HFFc6 (cell line): ENCODE measurements around the gene ACOXL. TPM values are rescaled to one million over a fixed set of nuclear protein-coding genes. Genes with fewer than 3 reads are reported as not detected.

Experiments
- DNase-seq: peaks from one replicate; pipeline ENCODE4 v3.0.0-alpha.2; 2018
- H3K27ac Mint-ChIP-seq: 2 replicates; pipeline ENCODE4 v1.8.0; 2020; ENCODE audit warnings: mild to moderate bottlenecking, mixed read lengths
- H3K27me3 Mint-ChIP-seq: 2 replicates; pipeline ENCODE4 v1.8.0; 2021; ENCODE audit warnings: mild to moderate bottlenecking, moderate library complexity, mixed read lengths; ENCODE audit not compliant: insufficient read depth
- H3K36me3 Mint-ChIP-seq: 2 replicates; pipeline ENCODE4 v1.8.0; 2021; ENCODE audit warnings: low read depth, mixed read lengths
- H3K4me1 Mint-ChIP-seq: 2 replicates; pipeline ENCODE4 v1.8.0; 2020; ENCODE audit warnings: low read depth, mixed read lengths
- H3K4me3 Mint-ChIP-seq: 2 replicates; pipeline ENCODE4 v1.8.0; 2020; ENCODE audit warnings: mild to moderate bottlenecking, moderate library complexity, mixed read lengths
- H3K9me3 Mint-ChIP-seq: 2 replicates; pipeline ENCODE4 v1.8.0; 2020; ENCODE audit warnings: mild to moderate bottlenecking, mixed read lengths
- CTCF ChIP-seq: fragments of 200-600 bp; sonication (generic); IDR thresholded peaks from 2 replicates; pipeline ENCODE4 v1.5.0; 2021; ENCODE audit warnings: antibody characterized with exemption, mild to moderate bottlenecking
- total RNA-seq, 6 experiments: library from RNA; stranded (reverse); fragmentation: NEBNext Ultra II Directional; extraction: Animal tissue kit (Norgen Biotek cat#: 25700); gene quantifications; 2 replicates in 1 of 6; 3 replicates in 5 of 6; pipeline ENCODE4 v1.2.3, GENCODE V29; 2021

ACOXL gene
- total RNA-seq, 6 experiments from 2014 or later = not detected

- H3K27ac Mint-ChIP-seq = no peak overlapping the region
- no peak for DNase-seq
- H3K4me1 Mint-ChIP-seq = no peaks in the 10 kb centered on the region
- no peak overlapping the region for H3K4me3 Mint-ChIP-seq
- TF ChIP-seq CTCF = no peak
- no peaks in the 10 kb centered on the region for H3K36me3 Mint-ChIP-seq
- H3K27me3 Mint-ChIP-seq = no peaks in the 10 kb centered on the region; the same call in 1 of the 2 replicates
- H3K9me3 Mint-ChIP-seq = no peaks in the 10 kb centered on the region
Observed at GRCh38 chr2:111143843-111144198, 411.4 kb downstream of the ACOXL start.

GRCh38 chr2:111145103-111145760 lies 412.9 kb downstream of the ACOXL start:
- H3K36me3 Mint-ChIP-seq = no peaks in the 10 kb centered on the region
- no peak overlapping the region for H3K4me3 Mint-ChIP-seq
- TF ChIP-seq CTCF = no peak
- H3K4me1 Mint-ChIP-seq = no peaks in the 10 kb centered on the region
- H3K27me3 Mint-ChIP-seq = no peaks in the 10 kb centered on the region; the same call in 1 of the 2 replicates
- no peak overlapping the region for H3K27ac Mint-ChIP-seq
- no peak for DNase-seq
- H3K9me3 Mint-ChIP-seq = no peaks in the 10 kb centered on the region

- no peak overlapping the region for H3K4me3 Mint-ChIP-seq
- H3K36me3 Mint-ChIP-seq = no peaks in the 10 kb centered on the region
- DNase-seq = no peak
- H3K27me3 Mint-ChIP-seq = no peaks in the 10 kb centered on the region; the same call in 1 of the 2 replicates
- H3K27ac Mint-ChIP-seq = no peak overlapping the region
- H3K4me1 Mint-ChIP-seq = no peaks in the 10 kb centered on the region
- no peaks in the 10 kb centered on the region for H3K9me3 Mint-ChIP-seq
- TF ChIP-seq CTCF = no peak
Observed at GRCh38 chr2:111145951-111146350, 413.6 kb downstream of the ACOXL start.

GRCh38 chr2:111148225-111148873 lies 416.0 kb downstream of the ACOXL start:
- no peak for DNase-seq
- Mint-ChIP-seq H3K36me3 (no peaks in the 10 kb centered on the region), H3K27me3 (no peaks in the 10 kb centered on the region; the same call in 1 of the 2 replicates), H3K4me1 (no peaks in the 10 kb centered on the region), H3K4me3 (no peak overlapping the region), H3K27ac (no peak overlapping the region), H3K9me3 (no peaks in the 10 kb centered on the region)
- no peak for TF ChIP-seq CTCF

GRCh38 chr2:111148925-111149324 lies 416.6 kb downstream of the ACOXL start:
- Mint-ChIP-seq H3K27ac (no peak overlapping the region), H3K4me3 (no peak overlapping the region), H3K36me3 (no peaks in the 10 kb centered on the region), H3K4me1 (no peaks in the 10 kb centered on the region), H3K27me3 (no peaks in the 10 kb centered on the region; the same call in 1 of the 2 replicates), H3K9me3 (no peaks in the 10 kb centered on the region)
- DNase-seq = no peak
- TF ChIP-seq CTCF = no peak
